Occipital lobe (tissue), 2 donors: ENCODE results near the gene ARHGAP8. TPM values are rescaled to one million over a fixed set of nuclear protein-coding genes. Genes with fewer than 3 reads are reported as not detected.

Experiments
- DNase-seq: peaks from one replicate; lab custom pipeline; 2025; lab: John Stamatoyannopoulos, UW
- total RNA-seq: library from RNA; depleted of rRNA; stranded (reverse); fragments of >200 nt; gene quantifications from one replicate; pipeline ENCODE4 v1.2.3, GENCODE V29; 2014

The ARHGAP8 gene
- 1.4 TPM for total RNA-seq

DNA sequence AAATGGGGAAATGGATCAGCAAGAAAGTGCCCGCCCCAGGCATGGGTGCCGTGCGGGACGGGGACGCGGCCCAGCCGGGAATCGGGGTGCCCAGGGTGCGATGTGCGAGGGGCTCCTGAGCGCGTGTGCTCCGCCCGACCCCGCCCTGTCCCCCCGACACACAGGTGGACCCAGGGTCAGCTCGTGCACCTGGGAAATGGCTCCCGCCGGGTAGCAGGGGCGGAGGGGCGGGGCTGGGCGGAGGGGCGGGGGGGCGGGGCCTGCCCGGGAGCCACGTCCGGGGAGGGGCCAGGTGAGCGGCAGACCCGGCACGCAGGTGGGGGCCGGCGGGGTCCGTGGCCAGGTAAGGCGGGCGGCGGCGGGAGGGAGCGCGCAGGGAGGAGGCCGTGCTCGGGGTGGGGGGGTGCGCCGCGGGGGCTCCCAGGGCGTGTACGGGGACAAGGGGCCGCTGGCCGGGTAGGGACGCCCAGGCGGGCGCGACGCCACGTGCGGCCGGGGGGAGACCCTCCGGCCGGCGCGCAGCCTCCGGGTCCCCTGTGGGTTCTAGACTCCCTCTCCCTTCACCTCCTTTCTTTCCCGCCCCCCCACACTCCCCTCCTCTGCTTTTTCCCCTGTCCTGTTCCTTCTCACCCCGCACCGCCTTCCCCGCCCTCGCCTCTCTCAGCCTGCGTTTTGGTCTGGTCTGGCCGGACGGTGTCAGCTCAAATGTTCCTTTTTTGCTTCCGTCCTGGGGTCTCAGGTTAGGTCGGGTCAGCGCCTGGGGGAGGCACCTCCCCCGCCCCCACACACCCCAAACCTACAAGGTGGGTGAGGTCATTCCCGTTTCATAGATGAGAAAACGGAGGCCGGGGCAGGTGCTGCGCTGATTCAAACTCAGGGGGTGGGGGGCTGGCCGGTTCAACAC, at the start of gene ARHGAP8:
ARHGAP8 (plus strand) TSS at position 291 of the 904 bp plus-strand sequence. CDS start 33,953 bp downstream, outside the sequence.
- DNase-seq, result no peak

DNA sequence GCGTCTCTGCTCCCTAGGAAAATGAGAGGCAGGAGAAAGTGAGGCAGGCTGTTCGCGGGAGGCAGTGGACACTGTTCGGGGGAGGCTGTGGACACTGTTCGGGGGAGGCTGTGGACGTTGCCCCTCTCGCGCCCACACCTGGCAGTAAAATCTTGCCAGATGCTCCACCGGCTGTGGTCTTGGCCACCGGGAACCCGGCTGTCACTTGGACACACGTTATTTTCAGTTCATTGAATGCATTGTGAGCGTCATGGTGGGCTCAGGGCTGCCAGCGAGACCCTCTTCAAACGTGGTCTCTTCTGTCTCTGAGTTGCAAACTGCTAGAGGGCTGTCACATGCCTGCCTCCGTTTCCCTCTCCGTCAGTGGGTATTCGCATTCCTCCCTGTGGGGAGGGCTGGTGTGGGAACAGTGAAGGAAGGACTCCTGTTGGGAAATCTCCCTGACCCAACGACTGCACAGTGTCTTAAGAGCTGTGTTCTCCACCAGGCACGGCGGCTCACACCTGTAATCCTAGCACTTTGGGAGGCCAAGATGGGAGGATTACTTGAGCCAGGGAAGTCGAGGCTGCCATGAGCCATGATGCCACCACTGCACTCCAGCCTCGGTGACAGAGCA, 49.0 kb upstream of the ARHGAP8 start:
- no peak for DNase-seq

DNA sequence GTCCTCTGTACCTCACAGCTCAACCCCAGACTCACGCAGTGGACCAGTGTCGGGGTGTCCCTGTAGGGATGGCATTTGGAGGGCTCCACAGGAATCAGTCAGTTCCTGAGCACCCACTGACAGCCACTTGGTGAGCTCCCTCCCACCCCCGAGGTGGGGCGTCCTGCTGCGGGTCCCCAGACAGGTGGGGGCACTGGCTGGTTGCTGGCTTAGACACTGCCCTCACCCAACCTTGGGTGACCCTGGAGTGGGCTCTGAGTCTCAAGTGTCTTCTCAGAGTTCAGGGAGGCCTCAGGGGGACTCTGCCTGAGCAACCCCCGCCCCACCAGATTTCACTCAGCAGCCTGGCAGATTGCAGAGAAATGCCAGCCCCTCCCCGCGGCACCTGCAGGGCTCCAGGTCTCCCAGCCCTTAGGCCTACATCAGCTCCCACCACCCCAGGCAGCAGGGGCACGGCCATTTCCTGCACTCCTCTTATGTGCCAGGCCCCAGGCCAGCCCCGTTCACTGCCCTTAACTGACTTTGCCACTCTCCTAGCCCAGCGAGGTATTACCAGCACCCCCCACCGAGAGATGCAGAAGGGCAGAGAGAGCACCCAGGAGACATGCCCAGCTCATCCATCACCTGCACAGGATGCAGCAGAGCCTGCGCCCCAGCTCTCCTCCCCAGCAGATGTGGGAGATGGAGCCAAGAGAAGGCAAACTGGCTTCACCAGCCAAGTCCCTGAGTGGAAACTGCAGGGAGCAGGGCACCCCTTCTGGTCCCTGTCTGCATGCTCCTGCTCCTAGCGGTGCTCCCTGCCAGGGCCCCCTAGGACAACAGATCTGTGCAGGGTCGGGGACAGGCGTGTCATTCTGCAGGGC, 48.0 kb upstream of the ARHGAP8 start:
- no peak for DNase-seq

DNA sequence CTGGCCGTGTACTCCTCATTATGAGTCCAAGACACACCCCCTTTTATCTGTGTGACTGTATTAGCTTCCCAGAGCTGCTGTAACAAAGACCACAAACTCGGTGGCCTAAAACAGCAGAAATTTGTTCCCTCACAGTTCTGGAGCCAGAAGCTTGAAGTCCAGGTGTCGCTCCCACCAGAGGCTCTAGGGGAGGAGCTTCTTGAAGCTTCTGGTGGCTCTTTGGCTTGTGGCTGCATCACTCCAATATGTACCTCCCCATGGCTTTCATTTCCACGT, 47.4 kb upstream of the ARHGAP8 start:
- no peak for DNase-seq

DNA sequence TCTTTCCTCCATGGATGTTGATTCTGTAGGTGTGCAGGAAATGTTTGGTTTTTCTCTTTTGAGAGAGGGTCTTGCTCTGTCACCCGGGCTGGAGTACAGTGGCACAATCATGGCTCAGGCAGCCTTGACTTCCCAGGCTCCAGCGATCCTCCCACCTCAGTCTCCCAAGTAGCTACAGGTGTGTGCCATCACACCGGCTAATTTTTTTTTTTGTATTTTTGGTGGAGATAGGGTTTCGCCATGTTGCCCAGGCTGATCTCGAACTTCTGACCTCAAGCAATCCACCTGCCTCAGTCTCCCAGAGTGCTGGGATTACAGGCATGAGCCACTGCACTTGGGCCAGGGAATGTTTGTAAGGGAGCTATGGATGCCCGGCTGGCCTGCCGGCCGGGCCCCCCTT, 45.9 kb upstream of the ARHGAP8 start:
- no peak for DNase-seq

DNA sequence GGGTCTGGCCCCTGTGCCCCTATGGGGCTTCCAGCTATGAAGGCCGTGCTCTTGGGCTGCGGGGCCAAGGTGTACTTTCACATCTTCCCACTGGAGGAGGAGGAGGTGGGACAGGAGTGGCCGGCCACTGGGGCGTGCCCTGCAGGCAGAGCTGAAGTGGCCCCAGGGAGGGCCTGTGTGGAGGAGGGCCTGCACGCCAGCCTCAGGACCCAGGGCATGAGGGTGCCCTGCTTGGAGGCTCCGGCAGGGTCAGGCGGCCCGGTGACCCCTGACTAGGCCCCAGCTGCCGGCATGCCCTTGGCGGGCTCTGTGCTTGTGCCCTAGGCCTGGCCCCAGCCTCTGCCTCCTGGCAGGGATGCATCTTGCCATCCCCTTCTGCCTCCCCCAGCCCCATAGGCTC, 45.2 kb upstream of the ARHGAP8 start:
- DNase-seq, result no peak

DNA sequence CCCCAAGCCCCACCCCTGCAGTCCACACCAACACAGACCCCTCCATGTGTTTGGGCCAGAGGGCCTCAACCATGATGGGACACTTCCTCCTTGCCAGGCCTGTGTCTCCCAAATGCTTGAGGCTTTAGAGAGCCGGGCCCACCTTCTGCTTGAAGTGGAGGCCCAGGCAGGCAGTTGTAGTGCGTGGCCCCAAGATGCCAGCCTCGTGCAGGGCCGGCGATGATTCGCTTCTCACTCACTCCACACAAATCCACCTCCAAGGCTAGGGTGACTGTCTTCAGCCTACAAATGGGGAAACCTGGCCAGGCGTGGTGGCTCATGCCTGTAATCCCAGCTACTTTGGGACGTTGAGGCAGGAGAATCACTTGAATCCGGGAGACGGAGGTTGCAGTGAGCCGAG, 44.6 kb upstream of the ARHGAP8 start:
- no peak for DNase-seq

DNA sequence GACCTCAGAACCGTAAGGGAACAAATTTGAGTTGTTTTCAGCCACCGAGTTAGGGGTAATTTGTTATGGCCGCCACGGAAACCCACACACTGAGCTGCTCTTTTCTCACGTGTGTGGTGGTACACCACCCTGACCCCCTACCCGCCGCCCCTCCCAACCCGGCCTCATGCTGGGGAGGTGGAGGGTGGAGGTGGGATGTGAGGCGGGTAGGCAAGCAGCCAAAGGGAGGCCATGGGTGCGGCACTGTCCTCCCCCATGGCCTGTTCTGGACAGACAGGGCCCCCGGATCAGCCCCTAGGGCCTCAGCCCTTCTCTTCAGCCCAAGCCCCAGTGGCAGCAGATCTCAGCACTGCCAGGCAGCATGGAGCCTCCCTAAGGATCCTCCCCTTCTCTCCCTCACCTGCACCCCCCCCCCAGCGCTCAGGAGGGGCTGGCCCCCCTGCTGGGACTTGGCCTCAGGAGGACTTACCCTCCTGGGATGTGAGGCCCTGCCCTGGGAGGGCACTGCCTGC, 42.4 kb upstream of the ARHGAP8 start:
- no peak for DNase-seq

DNA sequence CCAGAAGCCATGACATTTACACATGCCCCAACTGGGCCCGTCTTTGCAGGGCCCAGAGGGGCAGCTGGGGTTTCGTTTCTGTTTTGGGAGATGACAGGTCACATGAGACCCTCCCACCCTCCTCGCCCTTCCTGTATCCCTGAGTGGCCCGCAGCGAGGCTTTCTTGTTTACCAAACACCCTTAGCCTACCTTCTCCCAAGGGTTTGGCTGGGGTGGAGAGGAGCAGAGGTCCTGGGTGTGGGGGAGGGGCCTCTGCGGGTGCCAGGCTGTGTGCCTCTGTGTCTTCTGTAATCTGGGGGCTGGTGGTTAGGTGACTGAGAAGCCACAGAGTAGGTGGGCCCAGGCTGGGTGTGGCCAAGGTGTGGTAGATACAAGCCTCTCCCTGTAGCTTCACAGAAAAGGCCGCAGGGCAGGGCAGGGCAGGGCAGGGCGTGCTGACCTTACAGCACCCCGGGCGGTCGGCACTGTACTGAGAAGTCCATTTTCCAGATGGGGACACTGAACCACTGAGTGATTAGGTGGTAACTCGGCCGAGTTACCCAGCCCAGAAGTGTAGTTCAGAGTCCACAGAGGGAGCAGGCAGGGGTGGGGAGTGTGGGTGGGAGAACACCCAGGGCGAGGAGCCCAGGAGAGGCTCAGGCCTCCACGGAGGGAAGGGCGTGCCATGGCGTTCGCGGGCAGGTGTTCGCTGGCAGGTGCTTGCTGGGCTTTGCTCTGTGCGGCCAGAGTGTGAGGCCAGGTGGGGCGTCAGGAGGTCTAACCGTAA, 41.7 kb upstream of the ARHGAP8 start:
- no peak for DNase-seq

DNA sequence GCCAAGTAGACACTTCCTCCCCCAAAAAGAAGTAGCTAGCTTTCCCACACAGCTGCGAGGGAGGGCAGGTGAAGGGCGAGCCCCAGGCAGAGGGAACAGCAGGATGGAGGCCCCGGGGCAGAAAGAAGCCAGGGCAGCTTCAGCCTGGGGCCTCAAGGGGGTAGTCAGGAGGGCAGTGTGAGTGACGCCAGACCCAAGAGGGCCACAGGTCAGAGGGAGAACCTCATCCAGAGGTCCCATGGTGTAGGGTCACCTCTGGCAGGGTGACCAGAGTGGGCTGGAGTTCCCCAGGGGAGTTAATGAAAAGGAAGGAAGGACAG, 41.2 kb upstream of the ARHGAP8 start:
- DNase-seq, result no peak

DNA sequence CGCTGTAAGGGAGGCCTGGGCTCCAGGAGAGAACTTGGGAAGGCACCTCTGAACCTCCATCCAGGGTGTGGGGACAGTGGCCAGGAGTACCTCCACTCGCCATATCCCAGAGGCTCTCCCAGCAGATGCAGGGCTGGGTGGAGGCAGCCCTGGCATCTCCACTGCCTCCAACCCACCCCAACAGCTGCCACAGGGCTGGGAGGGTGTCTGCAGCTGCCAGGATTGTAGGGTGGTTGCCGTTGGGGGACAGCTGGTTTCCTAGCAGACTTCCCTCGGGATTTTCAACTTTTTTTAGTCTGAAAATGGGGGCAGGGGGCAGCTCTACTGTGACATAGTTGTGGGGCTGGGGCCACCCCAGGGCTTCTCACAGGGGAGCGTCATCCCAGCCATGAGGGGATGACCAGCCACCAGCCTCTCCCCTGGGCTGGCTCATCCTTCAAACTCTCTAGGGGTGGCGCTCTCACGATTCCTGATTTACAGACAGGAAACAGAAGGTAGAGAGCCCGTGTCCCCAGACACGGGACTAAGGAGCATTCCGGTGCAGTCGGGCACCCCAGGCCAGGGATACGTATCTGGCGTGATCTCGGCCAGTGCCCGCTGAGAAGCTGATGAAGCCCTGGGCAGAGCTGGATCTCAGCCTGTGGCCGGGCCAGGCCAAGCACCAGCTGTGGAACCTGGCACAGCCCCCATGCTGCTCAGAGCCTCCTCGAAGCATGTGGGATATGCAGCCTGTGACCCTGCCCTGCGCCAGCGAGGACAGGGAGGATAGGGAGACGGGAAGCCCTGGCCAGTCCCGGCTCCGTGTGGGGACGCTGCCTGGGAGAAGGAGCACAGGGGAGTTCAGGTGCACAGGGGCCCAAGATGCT, 40.5 kb upstream of the ARHGAP8 start:
- DNase-seq, result no peak

DNA sequence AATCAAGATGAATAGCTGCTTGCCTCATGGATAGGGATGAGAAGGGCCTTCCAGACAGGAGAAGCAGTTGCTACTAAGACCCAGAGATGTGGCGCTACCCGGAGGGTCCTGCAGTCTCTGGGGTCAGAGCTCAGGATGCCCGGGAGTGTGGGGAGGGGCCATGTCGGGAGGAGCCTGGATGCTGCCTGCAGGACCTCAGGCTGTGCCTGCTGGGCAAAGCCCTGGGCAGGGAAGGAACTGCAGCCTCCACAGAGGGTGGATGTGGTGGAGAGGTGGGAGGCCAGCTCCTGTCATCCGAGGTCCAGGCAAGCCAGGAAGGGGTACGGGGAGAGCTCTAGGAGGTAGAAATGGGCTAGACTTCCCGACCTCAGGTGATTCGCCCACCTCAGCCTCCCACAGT, 39.4 kb upstream of the ARHGAP8 start:
- no peak for DNase-seq

DNA sequence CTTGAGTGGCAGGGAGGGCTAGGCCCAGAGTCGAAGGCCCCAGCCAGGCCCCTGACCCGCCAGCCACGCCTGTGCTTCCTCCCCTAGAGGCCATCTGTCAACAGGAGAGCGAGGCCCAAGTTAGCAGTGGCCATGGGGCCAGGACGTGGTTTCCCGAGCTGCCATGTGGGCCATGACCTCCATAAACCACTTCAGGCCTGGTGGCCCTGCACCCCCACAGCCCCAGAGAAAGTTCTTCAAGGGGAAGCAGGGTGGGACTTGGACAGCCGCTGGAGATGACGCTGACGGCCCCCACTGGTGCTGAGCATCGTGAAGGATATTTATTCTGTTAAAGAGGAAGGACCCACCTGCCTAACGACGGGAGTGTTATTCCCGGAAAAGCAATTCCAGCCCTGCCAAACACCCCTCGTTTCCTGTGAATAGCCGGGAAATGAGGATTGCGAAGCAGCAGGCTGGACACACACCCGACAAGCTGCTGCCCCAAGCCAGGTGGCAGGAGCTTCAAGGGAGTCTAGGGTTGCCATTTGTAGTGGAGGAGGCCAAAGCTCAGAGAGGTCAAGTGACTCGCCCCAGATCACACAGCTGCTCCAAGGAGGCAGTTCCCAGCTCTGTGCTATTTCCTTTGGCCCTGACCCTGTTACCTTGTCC, 37.5 kb upstream of the ARHGAP8 start:
- no peak for DNase-seq

DNA sequence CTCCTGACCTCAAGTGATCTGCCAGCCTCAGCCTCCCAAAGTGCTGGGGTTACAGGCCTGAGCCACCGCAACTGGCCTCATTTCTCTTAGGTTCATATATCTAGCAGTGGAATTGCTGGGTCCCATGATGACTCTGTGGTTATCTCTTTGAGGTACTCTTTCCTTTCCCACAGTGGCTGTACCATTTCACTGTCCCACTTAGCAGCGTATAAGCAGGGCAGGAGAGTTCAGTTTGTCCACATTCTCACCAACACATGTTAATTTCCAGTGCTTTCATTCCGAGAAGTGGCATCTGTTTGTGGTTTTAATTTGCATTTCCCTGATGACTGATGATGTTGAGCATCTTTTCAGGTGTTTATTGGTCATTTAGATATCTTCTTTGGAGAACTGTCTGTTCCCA, 34.0 kb upstream of the ARHGAP8 start:
- DNase-seq, result no peak

DNA sequence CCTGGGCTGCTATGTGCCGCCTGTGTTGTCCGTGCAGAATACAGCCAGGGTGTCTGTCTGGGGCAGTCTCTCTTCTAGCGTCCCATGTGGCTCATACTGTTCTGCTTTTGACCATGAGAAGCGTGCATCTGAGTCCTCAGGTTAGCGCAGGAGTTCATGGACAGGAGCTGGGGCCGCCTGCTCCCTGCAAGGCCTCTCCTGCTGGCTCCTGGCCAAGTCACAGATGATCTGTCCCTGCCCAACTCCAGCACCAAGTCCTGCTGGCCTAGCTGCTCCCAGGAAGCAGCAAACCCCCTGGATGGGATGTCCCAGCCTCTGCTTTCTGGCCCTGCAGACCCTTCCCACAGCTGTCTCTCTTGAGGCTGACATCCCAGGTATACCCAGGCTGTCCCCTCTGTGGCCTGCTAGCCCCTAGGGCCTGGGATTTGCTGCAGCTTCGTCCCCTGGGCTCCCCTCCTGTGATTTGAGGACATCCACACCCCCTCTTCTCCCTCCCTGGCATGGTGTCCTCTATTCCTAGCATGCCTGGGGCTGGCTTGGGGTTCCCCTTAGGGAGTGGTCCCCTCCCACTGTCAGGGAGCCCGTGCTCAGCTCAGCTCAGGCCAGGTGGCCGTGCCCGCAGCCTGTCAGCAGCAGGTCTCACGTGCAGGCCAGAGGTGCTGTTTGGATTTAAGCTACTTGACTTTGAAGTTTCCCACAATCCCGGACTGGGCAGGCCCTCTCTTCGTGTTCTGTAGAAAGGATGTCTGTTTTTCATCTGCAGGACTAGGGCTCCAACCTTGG, 32.6 kb upstream of the ARHGAP8 start:
- no peak for DNase-seq

DNA sequence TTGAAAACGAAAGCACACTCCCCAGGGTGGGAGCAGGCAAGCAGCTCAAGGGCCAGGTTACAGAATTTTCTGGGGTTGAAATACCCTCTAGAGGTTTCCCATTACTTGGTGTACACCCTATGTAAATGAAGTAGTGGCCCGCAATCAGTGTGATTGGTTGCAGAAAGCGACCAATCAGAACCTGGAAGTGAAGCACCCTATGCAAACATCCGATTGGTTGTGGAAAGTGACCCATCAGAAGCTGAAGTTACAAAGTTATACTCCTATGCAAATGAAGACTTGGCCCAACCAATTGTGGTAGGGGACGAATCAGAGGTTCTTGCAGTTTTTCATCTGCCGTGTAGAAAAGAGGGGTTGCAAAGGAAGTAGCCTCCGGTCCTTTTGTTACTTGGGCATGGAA, 31.2 kb upstream of the ARHGAP8 start:
- no peak for DNase-seq

DNA sequence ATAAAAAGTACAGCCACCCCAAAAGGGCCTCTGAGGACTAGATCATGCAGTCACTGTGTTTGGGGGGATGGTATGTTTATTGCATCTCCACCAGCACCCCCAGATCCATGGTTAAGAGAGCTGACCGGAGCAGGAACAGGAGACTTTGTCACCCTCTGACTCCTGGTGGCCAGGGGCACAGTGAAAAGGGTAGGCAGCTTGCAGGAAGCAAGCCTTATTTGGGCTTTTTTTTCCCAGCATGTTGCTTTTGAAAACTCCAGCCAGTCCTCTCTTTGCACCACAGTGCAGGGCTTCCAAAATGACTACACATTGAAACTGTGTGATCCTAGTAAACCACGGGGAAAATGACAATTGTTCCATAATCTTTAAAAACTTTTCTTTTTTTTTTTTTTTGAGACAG, 29.8 kb upstream of the ARHGAP8 start:
- DNase-seq, result no peak

DNA sequence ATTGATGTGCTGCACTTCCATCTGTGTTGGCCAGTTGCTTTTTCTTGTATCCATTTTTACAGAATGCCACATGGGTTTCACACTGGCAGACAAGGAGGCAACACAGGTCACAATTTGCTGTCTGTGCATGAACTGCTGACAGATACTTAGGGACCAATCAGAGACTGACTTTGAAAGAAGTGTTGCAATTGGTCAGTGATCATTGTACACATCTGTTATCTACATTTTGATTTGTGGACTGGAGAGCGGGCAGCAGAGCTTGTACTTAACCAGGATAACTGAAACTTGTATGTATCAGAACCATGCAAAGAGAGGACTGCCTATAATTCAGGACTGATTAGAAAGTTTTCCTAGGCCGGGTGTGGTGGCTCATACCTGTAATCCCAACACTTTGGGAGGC, 28.6 kb upstream of the ARHGAP8 start:
- DNase-seq, result no peak

DNA sequence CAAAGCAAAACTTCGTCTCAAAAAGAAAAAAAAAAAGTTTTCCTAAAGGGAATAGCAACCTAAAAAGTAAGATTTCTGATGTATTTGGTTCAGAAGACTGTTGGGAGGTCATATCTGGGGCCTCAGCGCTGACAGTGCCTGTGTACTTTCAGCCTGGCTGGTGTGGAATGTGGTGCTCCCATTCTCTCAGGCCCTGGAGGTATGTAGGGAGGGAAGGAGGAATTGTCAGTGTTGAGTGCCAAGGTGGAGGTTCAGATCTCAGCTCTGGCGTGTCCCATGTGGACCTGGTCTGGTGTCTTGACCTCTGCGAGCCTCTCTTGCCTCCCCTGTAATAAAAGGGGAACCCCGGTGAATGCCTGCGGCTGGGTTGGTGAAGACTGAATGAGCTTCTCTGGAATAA, 28.0 kb upstream of the ARHGAP8 start:
- no peak for DNase-seq
